Loucy (cell line): ENCODE results near the gene PDCL3.

Source experiments
- H2AFZ ChIP-seq: fragments of 200-600 bp; sonication (generic); 2 replicates; pipeline ENCODE4 v1.6.0; 2016; ENCODE audit warnings: antibody characterized with exemption, mild to moderate bottlenecking, low read length, moderate library complexity
- H3F3A ChIP-seq: fragments of 200-600 bp; 2 replicates; pipeline ENCODE4 v1.6.0; 2016; ENCODE audit warnings: antibody characterized with exemption, low read depth, mild to moderate bottlenecking
- H3K27me3 ChIP-seq: fragments of 200-600 bp; sonication (generic); 2 replicates; pipeline ENCODE4 v1.6.1; 2014; ENCODE audit warnings: low read length, mild to moderate bottlenecking; ENCODE audit not compliant: insufficient read depth, poor library complexity, severe bottlenecking
- H3K36me3 ChIP-seq: fragments of 200-600 bp; sonication (generic); 2 replicates; pipeline ENCODE4 v1.6.1; 2016; ENCODE audit warnings: low read length; ENCODE audit not compliant: insufficient read depth
- H3K4me1 ChIP-seq: fragments of 200-600 bp; sonication (generic); 2 replicates; pipeline ENCODE4 v1.5.1; 2014; ENCODE audit warnings: low read length, mild to moderate bottlenecking; ENCODE audit not compliant: insufficient read depth, poor library complexity, severe bottlenecking
- H3K4me2 ChIP-seq: fragments of 200-600 bp; sonication (generic); 2 replicates; pipeline ENCODE4 v1.6.0; 2014; ENCODE audit warnings: antibody characterized with exemption, low read length, low read depth, mild to moderate bottlenecking; ENCODE audit not compliant: poor library complexity, severe bottlenecking
- H3K4me3 ChIP-seq: fragments of 200-600 bp; sonication (generic); 2 replicates; pipeline ENCODE4 v1.5.1; 2014; ENCODE audit warnings: low read length, mild to moderate bottlenecking, mixed read lengths; ENCODE audit not compliant: poor library complexity, severe bottlenecking
- H3K79me2 ChIP-seq: fragments of 200-600 bp; sonication (generic); 2 replicates; pipeline ENCODE4 v1.6.1; 2014; ENCODE audit warnings: low read length; ENCODE audit not compliant: insufficient read depth
- H3K9ac ChIP-seq: fragments of 200-600 bp; sonication (generic); 2 replicates; pipeline ENCODE4 v1.6.0; 2014; ENCODE audit warnings: mild to moderate bottlenecking, low read depth, low read length, moderate library complexity; ENCODE audit not compliant: poor library complexity, severe bottlenecking
- H3K9me2 ChIP-seq: fragments of 200-600 bp; sonication (generic); replicated peaks from 2 replicates; pipeline ENCODE4 v1.6.1; 2016; ENCODE audit warnings: low read depth, low read length, mixed read lengths
- H3K9me3 ChIP-seq: fragments of 200-600 bp; sonication (generic); 2 replicates; pipeline ENCODE4 v1.6.1; 2014; ENCODE audit warnings: mild to moderate bottlenecking, antibody characterized with exemption, low read length, low read depth; ENCODE audit not compliant: insufficient read depth
- H4K20me1 ChIP-seq: fragments of 200-600 bp; sonication (generic); 2 replicates; pipeline ENCODE4 v1.6.0; 2014; ENCODE audit warnings: antibody characterized with exemption, low read length, mild to moderate bottlenecking; ENCODE audit not compliant: insufficient read depth, poor library complexity, severe bottlenecking
- CTCF ChIP-seq: fragments of 200-600 bp; sonication (generic); conservative IDR thresholded peaks from 2 replicates; pipeline ENCODE4 v1.5.1; 2014; ENCODE audit warnings: mild to moderate bottlenecking, antibody characterized with exemption, low read length
- EZH2phosphoT487 ChIP-seq: fragments of 200-600 bp; IDR thresholded peaks from 2 replicates; pipeline ENCODE4 v1.6.1; 2018; ENCODE audit warnings: antibody characterized with exemption, mild to moderate bottlenecking, moderate library complexity, borderline replicate concordance

Gene PDCL3

GRCh38 chr2:100584816-100585215 is 22.0 kb downstream of the PDCL3 start:
- Histone ChIP-seq H3K4me3 (no peak overlapping the region), H3K36me3 (no peaks in the 10 kb centered on the region), H3K79me2 (no peaks in the 10 kb centered on the region), H3K9me2 (no peaks in the 10 kb centered on the region), H3K4me1 (peaks cover 12% of the 10 kb centered on the region), H3K9ac (no peak overlapping the region), H3K4me2 (no peak overlapping the region), H2AFZ (no peak overlapping the region), H3K9me3 (no peaks in the 10 kb centered on the region), H3K27me3 (no peaks in the 10 kb centered on the region), H4K20me1 (no peaks in the 10 kb centered on the region), H3F3A (no peaks in the 10 kb centered on the region)
- no peak for TF ChIP-seq CTCF
- TF ChIP-seq EZH2phosphoT487 = no peak

GRCh38 chr2:100588071-100588786 is 25.4 kb downstream of the PDCL3 start:
- Histone ChIP-seq H3K9ac (no peak overlapping the region), H3K4me3 (no peak overlapping the region), H3K79me2 (no peaks in the 10 kb centered on the region), H3K4me1 (no peaks in the 10 kb centered on the region), H4K20me1 (no peaks in the 10 kb centered on the region), H3K27me3 (no peaks in the 10 kb centered on the region), H3K36me3 (no peaks in the 10 kb centered on the region), H3K9me2 (no peaks in the 10 kb centered on the region), H3K9me3 (no peaks in the 10 kb centered on the region), H3K4me2 (no peak overlapping the region), H3F3A (no peaks in the 10 kb centered on the region), H2AFZ (no peak overlapping the region)
- TF ChIP-seq EZH2phosphoT487 (no peak), CTCF (no peak)

- no peaks in the 10 kb centered on the region for H3K9me2 ChIP-seq
- no peaks in the 10 kb centered on the region for H3K4me1 ChIP-seq
- no peak overlapping the region for H3K4me3 ChIP-seq
- H4K20me1 ChIP-seq = no peaks in the 10 kb centered on the region
- H3K9ac ChIP-seq = no peak overlapping the region
- no peak overlapping the region for H3K4me2 ChIP-seq
- no peaks in the 10 kb centered on the region for H3F3A ChIP-seq
- no peaks in the 10 kb centered on the region for H3K9me3 ChIP-seq
- H3K27me3 ChIP-seq = no peaks in the 10 kb centered on the region
- H3K36me3 ChIP-seq = no peaks in the 10 kb centered on the region
- no peak overlapping the region for H2AFZ ChIP-seq
- no peaks in the 10 kb centered on the region for H3K79me2 ChIP-seq
- no peak for TF ChIP-seq CTCF
- TF ChIP-seq EZH2phosphoT487 = no peak
These were observed 26.7 kb downstream of the PDCL3 start for GRCh38 chr2:100589527-100589926.
